H1 (cell line): ENCODE results near the gene PHGDH. TPM values are rescaled to one million over a fixed set of nuclear protein-coding genes. Genes with fewer than 3 reads are reported as not detected.

Experiments
- ATF3 ChIP-seq: IDR thresholded peaks from 2 replicates; pipeline ENCODE4 v1.6.1; 2011; ENCODE audit warnings: low read depth, mild to moderate bottlenecking, low read length; ENCODE audit not compliant: insufficient read depth
- EP300 ChIP-seq, 2 experiments: IDR thresholded peaks; 1 replicate in 1 of 2; 2 replicates in 1 of 2; pipeline ENCODE4 v1.6.1; 2011 to 2012; ENCODE audit warnings: low read depth in 2 of 2, low read length in 2 of 2, mild to moderate bottlenecking in 2 of 2, borderline replicate concordance in 1 of 2, inconsistent platforms in 1 of 2, moderate library complexity in 1 of 2
- KDM4A ChIP-seq: IDR thresholded peaks from one replicate; pipeline ENCODE4 v1.7.1; 2012; ENCODE audit warnings: low read depth, mild to moderate bottlenecking, moderate library complexity, low read length, inconsistent platforms; ENCODE audit not compliant: severe bottlenecking
- polyA plus RNA-seq, 7 experiments: library from polyadenylated mRNA; depleted of rRNA in 3 of 7; stranded (reverse) in 5 of 7; unstranded in 2 of 7; fragments of >200 nt in 5 of 7; fragments of 200-250 nt in 2 of 7; gene quantifications; 1 replicate in 5 of 7; 2 replicates in 1 of 7; 4 replicates in 1 of 7; pipeline versions ENCODE4 v1.2.1 to v1.2.3, GENCODE V29; 2011 to 2013; ENCODE audit warnings: missing spikeins in 2 of 7, mixed read lengths in 2 of 7
- total RNA-seq: library from RNA; stranded (reverse); fragmentation: NEBNext Ultra II Directional; extraction: Animal tissue kit (Norgen Biotek cat#: 25700); gene quantifications from 2 replicates; pipeline ENCODE4 v1.2.1, GENCODE V29; 2021

PHGDH gene
- total and polyA plus RNA-seq, 2 of the 8 experiments (the other 6 are each of a cell fraction or from before 2014, with no cell fraction given), result 358 to 687 TPM

GRCh38 chr1:119680193-119680592 is 31.5 kb upstream of the PHGDH start (continued):
- TF ChIP-seq EP300 (IDR thresholded peaks at IDR 0.05; ENCODE audit: borderline replicate concordance in 1 of 2, low read depth in 2 of 2, low read length in 2 of 2) (no peak), KDM4A (no peak), ATF3 (no peak)
